ENCODE data around the gene SMAD4. TPM values are rescaled to one million over a fixed set of nuclear protein-coding genes. Genes with fewer than 3 reads are reported as not detected.

The SMAD4 gene
- total RNA-seq, 1 donor from 2014 or later, result 75.1 TPM

DNA sequence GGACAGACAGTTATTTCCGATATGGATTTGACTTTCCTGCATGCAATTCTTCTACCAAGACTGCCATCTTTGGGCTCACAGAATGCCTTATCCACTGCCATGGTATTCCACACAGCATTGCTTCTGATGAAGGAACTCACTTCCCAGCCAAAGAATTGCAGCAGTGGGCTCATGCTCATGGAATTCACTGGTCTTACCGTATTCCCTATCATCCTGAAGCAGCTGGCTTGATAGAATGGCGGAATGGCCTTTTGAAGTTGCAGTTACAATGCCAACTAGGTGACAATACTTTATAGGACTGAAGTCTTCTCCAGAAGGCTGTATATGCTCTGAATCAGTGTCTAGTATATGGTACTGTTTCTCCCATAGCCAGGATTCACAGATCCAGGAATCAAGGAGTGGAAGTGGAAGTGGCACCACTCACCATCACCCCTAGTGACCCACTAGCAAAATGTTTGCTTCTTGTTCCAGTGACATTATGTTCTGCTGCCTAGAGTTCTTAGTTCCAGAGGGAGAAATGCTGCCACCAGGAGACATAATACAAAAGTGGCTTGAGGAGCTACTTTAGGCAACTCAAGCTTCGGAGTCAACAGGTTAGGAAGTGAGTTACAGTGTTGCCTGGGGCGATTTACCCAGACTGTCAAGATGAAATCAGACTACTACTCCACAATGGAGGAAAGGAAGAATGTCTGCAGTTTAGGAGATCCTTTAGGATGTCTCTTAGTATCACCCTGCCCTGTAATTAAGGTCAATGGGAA lies 23.8 kb upstream of the SMAD4 start:
- H3K36me3 ChIP-seq, result no peaks in the 10 kb centered on the region
- H3K27ac ChIP-seq, result no peak overlapping the region
- no peaks in the 10 kb centered on the region for H3K9me3 ChIP-seq
- intact Hi-C loops (cut with DNase I), result no loop called here
- TF ChIP-seq POLR2AphosphoS5 (IDR thresholded peaks at IDR 0.05; ENCODE audit: insufficient read depth in 1 of 2, low read depth in 1 of 2) (no peak), POLR2A (IDR thresholded peaks at IDR 0.05) (no peak)
- TF ChIP-seq, protein P1, sequence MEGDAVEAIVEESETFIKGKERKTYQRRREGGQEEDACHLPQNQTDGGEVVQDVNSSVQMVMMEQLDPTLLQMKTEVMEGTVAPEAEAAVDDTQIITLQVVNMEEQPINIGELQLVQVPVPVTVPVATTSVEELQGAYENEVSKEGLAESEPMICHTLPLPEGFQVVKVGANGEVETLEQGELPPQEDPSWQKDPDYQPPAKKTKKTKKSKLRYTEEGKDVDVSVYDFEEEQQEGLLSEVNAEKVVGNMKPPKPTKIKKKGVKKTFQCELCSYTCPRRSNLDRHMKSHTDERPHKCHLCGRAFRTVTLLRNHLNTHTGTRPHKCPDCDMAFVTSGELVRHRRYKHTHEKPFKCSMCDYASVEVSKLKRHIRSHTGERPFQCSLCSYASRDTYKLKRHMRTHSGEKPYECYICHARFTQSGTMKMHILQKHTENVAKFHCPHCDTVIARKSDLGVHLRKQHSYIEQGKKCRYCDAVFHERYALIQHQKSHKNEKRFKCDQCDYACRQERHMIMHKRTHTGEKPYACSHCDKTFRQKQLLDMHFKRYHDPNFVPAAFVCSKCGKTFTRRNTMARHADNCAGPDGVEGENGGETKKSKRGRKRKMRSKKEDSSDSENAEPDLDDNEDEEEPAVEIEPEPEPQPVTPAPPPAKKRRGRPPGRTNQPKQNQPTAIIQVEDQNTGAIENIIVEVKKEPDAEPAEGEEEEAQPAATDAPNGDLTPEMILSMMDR (IDR thresholded peaks at IDR 0.05), result no peak
- H3K4me3 ChIP-seq, result no peak overlapping the region
- H3K27me3 ChIP-seq, result no peaks in the 10 kb centered on the region
- no peaks in the 10 kb centered on the region for H3K4me1 ChIP-seq
- DNase-seq (ENCODE audit: extremely low spot score in 2 of 2), result no peak

DNA sequence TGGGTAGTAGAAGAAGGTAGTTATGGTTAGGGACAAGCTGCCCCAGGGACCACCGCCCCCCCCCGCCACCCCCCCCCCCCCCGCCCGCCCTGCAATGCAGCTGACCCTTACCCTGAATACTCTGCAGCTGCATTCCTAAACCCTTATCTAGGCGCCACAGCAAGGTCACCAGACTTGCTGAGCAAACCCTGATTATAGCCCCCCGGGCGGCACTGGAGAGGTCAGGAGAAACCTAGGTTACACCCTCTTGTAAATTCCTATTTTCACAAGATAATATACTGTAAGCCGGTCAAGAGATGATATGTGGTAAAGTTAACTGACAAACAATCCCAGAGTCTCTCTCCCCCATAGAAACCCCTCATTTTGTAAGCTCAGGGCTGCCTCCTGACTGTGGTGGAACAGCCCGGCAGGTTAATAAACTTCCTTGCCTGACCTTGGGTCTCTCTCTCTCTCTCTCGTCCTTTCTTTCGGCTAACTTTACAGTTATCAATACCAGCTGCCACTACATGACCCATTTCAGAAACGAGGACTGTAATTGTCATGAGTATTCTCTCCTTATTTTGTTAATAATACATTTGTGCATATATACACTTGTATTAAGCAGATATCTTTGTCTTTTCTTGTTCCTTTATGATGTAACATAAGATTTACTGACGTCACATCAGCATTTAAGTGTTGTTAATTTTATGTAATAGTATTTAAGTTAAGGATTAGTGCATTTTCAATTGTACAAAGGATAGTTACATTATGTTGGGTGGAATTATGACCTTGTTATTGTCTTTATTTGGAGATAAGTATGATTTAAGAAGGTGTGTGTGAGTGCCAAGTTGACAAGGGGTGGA lies 22.8 kb upstream of the SMAD4 start:
- no peaks in the 10 kb centered on the region for H3K4me1 ChIP-seq
- TF ChIP-seq POLR2A (IDR thresholded peaks at IDR 0.05), result no peak
- TF ChIP-seq, protein P1 (IDR thresholded peaks at IDR 0.05), result no peak
- no peak for TF ChIP-seq POLR2AphosphoS5 (IDR thresholded peaks at IDR 0.05; ENCODE audit: insufficient read depth in 1 of 2, low read depth in 1 of 2)
- no peaks in the 10 kb centered on the region for H3K36me3 ChIP-seq
- no peaks in the 10 kb centered on the region for H3K9me3 ChIP-seq
- no peak overlapping the region for H3K27ac ChIP-seq
- no peak for DNase-seq (ENCODE audit: extremely low spot score in 2 of 2)
- H3K4me3 ChIP-seq, result no peak overlapping the region
- intact Hi-C loops (cut with DNase I), result no loop called here
- no peaks in the 10 kb centered on the region for H3K27me3 ChIP-seq

DNA sequence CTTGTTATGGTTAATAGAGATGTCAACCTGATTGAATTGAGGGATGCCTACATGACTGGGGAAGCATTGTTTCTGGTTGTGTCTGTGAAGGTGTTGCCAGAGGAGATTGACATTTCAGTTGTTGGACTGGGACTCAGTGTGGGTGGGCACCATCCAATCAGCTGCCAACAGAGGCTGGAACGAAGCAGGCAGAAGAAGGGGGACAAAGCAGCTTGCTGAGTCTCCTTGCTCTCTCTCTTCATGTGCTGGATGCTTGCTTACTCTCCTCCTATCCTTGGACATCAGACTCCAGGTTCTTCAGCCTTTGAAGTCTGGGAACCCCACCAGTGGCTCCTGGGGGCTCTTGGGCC lies 22.2 kb upstream of the SMAD4 start:
- intact Hi-C loops (cut with DNase I), result no loop called here
- no peak for TF ChIP-seq POLR2A (IDR thresholded peaks at IDR 0.05)
- TF ChIP-seq, protein P1 (IDR thresholded peaks at IDR 0.05), result no peak
- no peak for TF ChIP-seq POLR2AphosphoS5 (IDR thresholded peaks at IDR 0.05; ENCODE audit: insufficient read depth in 1 of 2, low read depth in 1 of 2)

DNA sequence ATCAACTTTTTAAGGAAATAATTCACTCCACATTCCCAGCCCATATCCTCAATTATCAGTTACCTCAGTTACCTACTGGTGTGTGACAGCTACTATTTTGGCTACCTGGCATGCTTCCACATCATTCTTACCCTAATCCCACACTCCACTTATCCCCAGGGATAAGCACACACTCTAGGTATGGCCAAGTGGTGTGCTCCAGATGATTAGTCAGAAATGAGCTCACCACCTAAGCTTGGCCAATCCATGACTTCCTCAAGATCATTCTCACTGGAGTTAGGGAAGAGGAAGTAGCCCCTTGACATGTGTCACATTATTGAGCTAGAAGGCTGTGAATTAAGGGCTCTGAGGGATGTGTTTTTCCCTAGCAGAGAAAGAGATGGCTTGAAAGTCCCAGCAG lies 20.9 kb upstream of the SMAD4 start:
- H3K9me3 ChIP-seq, result no peaks in the 10 kb centered on the region
- no peaks in the 10 kb centered on the region for H3K36me3 ChIP-seq
- H3K27me3 ChIP-seq, result no peaks in the 10 kb centered on the region
- H3K27ac ChIP-seq, result no peak overlapping the region
- H3K4me3 ChIP-seq, result no peak overlapping the region
- TF ChIP-seq POLR2AphosphoS5 (IDR thresholded peaks at IDR 0.05; ENCODE audit: insufficient read depth in 1 of 2, low read depth in 1 of 2), result no peak
- no peak for TF ChIP-seq POLR2A (IDR thresholded peaks at IDR 0.05)
- TF ChIP-seq, protein P1 (IDR thresholded peaks at IDR 0.05), result no peak
- no peaks in the 10 kb centered on the region for H3K4me1 ChIP-seq
- intact Hi-C loops (cut with DNase I), result no loop called here
- DNase-seq (ENCODE audit: extremely low spot score in 2 of 2), result no peak

More for the DNA sequence above, 22.2 kb upstream of the SMAD4 start:
- no peak for DNase-seq (ENCODE audit: extremely low spot score in 2 of 2)
- no peaks in the 10 kb centered on the region for H3K36me3 ChIP-seq
- no peaks in the 10 kb centered on the region for H3K27me3 ChIP-seq
- H3K4me1 ChIP-seq, result no peaks in the 10 kb centered on the region
- H3K9me3 ChIP-seq, result no peaks in the 10 kb centered on the region
- no peak overlapping the region for H3K27ac ChIP-seq
- H3K4me3 ChIP-seq, result no peak overlapping the region

DNA sequence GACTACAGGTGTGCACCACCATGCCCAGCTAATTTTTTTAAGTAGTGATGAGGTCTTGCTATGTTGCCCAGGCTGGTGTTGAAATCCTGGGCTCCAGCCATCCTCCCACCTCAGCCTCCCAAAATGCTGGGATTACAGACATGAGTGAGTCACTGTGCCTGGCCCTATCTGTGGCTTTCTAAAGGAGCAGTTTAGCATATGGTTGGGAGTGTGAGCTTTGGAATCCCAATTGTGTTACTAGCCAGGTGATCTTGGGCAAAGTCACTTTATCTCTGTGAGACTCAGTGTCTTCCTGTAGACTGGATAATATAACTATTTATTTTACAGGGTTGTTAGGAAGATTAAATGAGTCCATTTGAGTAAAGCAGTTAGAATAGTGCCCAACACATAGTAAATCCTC lies 19.8 kb upstream of the SMAD4 start:
- intact Hi-C loops (cut with DNase I), result no loop called here
- no peaks in the 10 kb centered on the region for H3K4me1 ChIP-seq
- TF ChIP-seq, protein P1 (IDR thresholded peaks at IDR 0.05), result no peak
- TF ChIP-seq POLR2A (IDR thresholded peaks at IDR 0.05) (no peak), POLR2AphosphoS5 (IDR thresholded peaks at IDR 0.05; ENCODE audit: insufficient read depth in 1 of 2, low read depth in 1 of 2) (no peak)
- H3K4me3 ChIP-seq, result no peak overlapping the region
- no peaks in the 10 kb centered on the region for H3K36me3 ChIP-seq
- no peaks in the 10 kb centered on the region for H3K27me3 ChIP-seq
- no peak overlapping the region for H3K27ac ChIP-seq
- no peaks in the 10 kb centered on the region for H3K9me3 ChIP-seq
- no peak for DNase-seq (ENCODE audit: extremely low spot score in 2 of 2)
